Activated T-helper 1 cell treated with anti-CD3 and anti-CD28 coated beads, Interleukin-12 subunit alpha, Interleukin-12 subunit beta, Interleukin-2, Interleukin-4 antibody, amounts not matched to agents 30 ng/mL and 10 ng/mL and 1 ng/mL, durations not matched to agents 14 hours and 24 hours and 36 hours (primary cell): ENCODE measurements around the gene ADAM17. TPM values are rescaled to one million over a fixed set of nuclear protein-coding genes. Genes with fewer than 3 reads are reported as not detected.
"Not testable (repeated sequence)": the region's sequence is repeated elsewhere in the genome, so short reads cannot be mapped to it uniquely, and the experiment has no call there.

Experiments
- DNase-seq: peaks from one replicate; pipeline ENCODE4 v3.0.0; 2021; ENCODE audit warnings: low spot score
- H3K27ac Mint-ChIP-seq: one replicate; pipeline ENCODE4 v1.8.0; 2021; ENCODE audit warnings: mild to moderate bottlenecking, mixed read lengths
- H3K27me3 Mint-ChIP-seq: one replicate; pipeline ENCODE4 v1.8.0; 2022; ENCODE audit warnings: mild to moderate bottlenecking, moderate library complexity, mixed read lengths; ENCODE audit not compliant: insufficient read depth
- H3K36me3 Mint-ChIP-seq: one replicate; pipeline ENCODE4 v1.8.0; 2021; ENCODE audit warnings: low read depth, mixed read lengths
- H3K4me1 Mint-ChIP-seq: one replicate; pipeline ENCODE4 v1.8.0; 2021; ENCODE audit warnings: low read depth, mixed read lengths
- H3K4me3 Mint-ChIP-seq: one replicate; pipeline ENCODE4 v1.8.0; 2021; ENCODE audit warnings: mild to moderate bottlenecking, moderate library complexity, mixed read lengths
- H3K9me3 Mint-ChIP-seq: one replicate; pipeline ENCODE4 v1.8.0; 2021; ENCODE audit warnings: mixed read lengths
- intact Hi-C: fragments of 100-400 bp; cut with micrococcal nuclease; formaldehyde crosslinking; loops from one replicate; pipeline ENCODE4 v1.15.1; 2024
- total RNA-seq: library from RNA; stranded (reverse); gene quantifications from 2 replicates; pipeline ENCODE4 v1.2.3, GENCODE V29; 2022

The ADAM17 gene
- total RNA-seq = 30.4 and 31.6 TPM in 2 replicates

- Mint-ChIP-seq H3K27ac (peak within 1 kb of the TSS; percentile 98), H3K36me3 (peaks cover 10% of the 10 kb centered on the region), H3K9me3 (no peaks in the 10 kb centered on the region), H3K4me1 (peaks cover 59% of the 10 kb centered on the region), H3K27me3 (no peaks in the 10 kb centered on the region), H3K4me3 (peak within 1 kb of the TSS; percentile 99)
- intact Hi-C loops = loop anchor here (1.0 to 10.0 kb wide), 8 partner anchors 67 to 889 kb away; partner anchors contain the start of genes CPSF3, IAH1, ITGB1BP1 and KLF11
- peak; percentile 89 for DNase-seq
Measured at GRCh38 chr2:9555297-9556120, at the start of gene ADAM17. TSS of gene ADAM17 (minus strand) at chr2:9555830. CDS start at chr2:9555605, 225 bp downstream.

GRCh38 chr2:9602412-9602811 lies 46.8 kb upstream of the ADAM17 start:
- H3K36me3 Mint-ChIP-seq = peaks cover 56% of the 10 kb centered on the region
- intact Hi-C loops = no loop called here
- no peak overlapping the region for H3K27ac Mint-ChIP-seq
- no peak for DNase-seq
- H3K9me3 Mint-ChIP-seq = peaks cover 14% of the 10 kb centered on the region
- no peak overlapping the region for H3K4me3 Mint-ChIP-seq
- peaks cover 30% of the 10 kb centered on the region for H3K4me1 Mint-ChIP-seq
- no peaks in the 10 kb centered on the region for H3K27me3 Mint-ChIP-seq

DNA sequence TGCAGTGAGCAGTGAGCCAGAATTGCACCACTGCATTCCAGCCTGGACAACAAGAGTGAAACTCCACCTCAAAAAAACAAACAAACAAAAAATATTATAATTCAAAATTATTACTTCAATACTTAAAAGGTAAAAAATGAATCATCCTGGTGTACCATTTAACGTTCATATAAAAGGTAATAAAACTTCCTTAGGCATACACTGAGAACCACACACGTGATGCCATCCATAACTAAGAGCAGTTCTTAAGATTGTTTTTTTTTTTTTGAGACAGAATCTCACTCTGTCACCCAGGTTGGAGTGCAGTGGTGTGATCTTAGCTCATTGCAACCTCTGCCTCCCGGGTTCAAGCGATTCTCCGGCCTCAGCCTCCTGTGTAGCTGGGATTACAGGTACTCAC lies 45.8 kb upstream of the ADAM17 start:
- intact Hi-C loops = no loop called here
- H3K4me3 Mint-ChIP-seq = no peak overlapping the region
- peaks cover 14% of the 10 kb centered on the region for H3K9me3 Mint-ChIP-seq
- peaks cover 57% of the 10 kb centered on the region for H3K36me3 Mint-ChIP-seq
- DNase-seq = no peak
- no peak overlapping the region for H3K27ac Mint-ChIP-seq
- H3K27me3 Mint-ChIP-seq = no peaks in the 10 kb centered on the region
- H3K4me1 Mint-ChIP-seq = peaks cover 35% of the 10 kb centered on the region

- no peak overlapping the region for H3K4me3 Mint-ChIP-seq
- intact Hi-C loops = loop anchor here (10.0 kb wide), 1 partner anchor 845 kb away; the partner anchor contains the start of gene ODC1
- H3K27ac Mint-ChIP-seq = no peak overlapping the region
- no peak for DNase-seq
- H3K9me3 Mint-ChIP-seq = peaks cover 12% of the 10 kb centered on the region
- peaks cover 43% of the 10 kb centered on the region for H3K4me1 Mint-ChIP-seq
- H3K27me3 Mint-ChIP-seq = no peaks in the 10 kb centered on the region
- peaks cover 52% of the 10 kb centered on the region for H3K36me3 Mint-ChIP-seq
Measured at GRCh38 chr2:9599430-9599829, 43.8 kb upstream of the ADAM17 start.

GRCh38 chr2:9596621-9597311 lies 41.1 kb upstream of the ADAM17 start:
- peaks cover 10% of the 10 kb centered on the region for H3K9me3 Mint-ChIP-seq
- intact Hi-C loops = loop anchor here (10.0 kb wide), 1 partner anchor 848 kb away; the partner anchor contains the start of gene ODC1

GRCh38 chr2:9595746-9596145 lies 40.1 kb upstream of the ADAM17 start:
- no peaks in the 10 kb centered on the region for H3K27me3 Mint-ChIP-seq
- peaks cover 10% of the 10 kb centered on the region for H3K9me3 Mint-ChIP-seq
- intact Hi-C loops = loop anchor here (10.0 kb wide), 1 partner anchor 849 kb away; the partner anchor contains the start of gene ODC1
- H3K4me3 Mint-ChIP-seq = peak overlapping the region; percentile 39
- H3K27ac Mint-ChIP-seq = peak overlapping the region; percentile 71
- H3K36me3 Mint-ChIP-seq = peaks cover 54% of the 10 kb centered on the region
- no peak for DNase-seq
- H3K4me1 Mint-ChIP-seq = peaks cover 67% of the 10 kb centered on the region

More at GRCh38 chr2:9596621-9597311, 41.1 kb upstream of the ADAM17 start:
- peaks cover 47% of the 10 kb centered on the region for H3K36me3 Mint-ChIP-seq
- DNase-seq = no peak
- H3K27ac Mint-ChIP-seq = peak overlapping the region; percentile 52
- H3K27me3 Mint-ChIP-seq = no peaks in the 10 kb centered on the region
- no peak overlapping the region for H3K4me3 Mint-ChIP-seq
- peaks cover 56% of the 10 kb centered on the region for H3K4me1 Mint-ChIP-seq

GRCh38 chr2:9595256-9595655 lies 39.6 kb upstream of the ADAM17 start:
- intact Hi-C loops = loop anchor here (10.0 kb wide), 1 partner anchor 850 kb away; the partner anchor contains the start of gene ODC1
- not testable (repeated sequence) for H3K27me3 Mint-ChIP-seq, H3K4me3 Mint-ChIP-seq, DNase-seq, H3K9me3 Mint-ChIP-seq
- peaks cover 53% of the 10 kb centered on the region for H3K36me3 Mint-ChIP-seq
- H3K27ac Mint-ChIP-seq = peak overlapping the region; percentile 85
- peaks cover 71% of the 10 kb centered on the region for H3K4me1 Mint-ChIP-seq

DNA sequence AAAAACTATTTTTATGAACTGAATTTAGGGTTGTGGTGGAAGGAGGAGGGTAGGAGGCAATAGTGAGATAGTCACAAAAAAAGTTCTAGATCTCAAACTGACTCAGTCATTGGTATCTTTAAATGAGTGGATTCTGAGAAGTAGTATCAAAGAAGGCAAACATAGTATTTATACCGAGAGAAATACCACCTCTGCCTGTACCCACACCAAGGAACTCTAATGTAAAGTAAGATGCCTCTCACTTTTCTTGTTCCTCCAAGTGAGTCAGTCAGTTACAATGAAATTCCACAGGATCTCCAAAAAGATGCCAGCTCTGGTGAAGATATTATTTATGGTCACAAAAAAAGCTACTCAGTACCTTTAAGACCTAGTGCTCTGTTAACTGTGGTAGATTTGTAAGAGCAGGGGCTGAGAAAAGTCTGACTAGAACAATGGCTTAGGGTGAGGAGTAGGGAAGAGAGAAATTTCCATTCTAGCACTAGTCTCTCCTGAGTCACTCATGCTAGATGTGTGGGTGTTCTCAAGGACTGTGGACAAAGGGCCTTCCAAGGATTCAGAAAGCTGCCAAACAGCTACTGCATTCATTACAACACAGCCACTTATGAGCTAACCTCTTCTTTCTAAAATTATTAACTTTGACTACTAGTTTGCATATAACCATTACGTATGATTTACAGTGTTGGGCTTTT lies 38.9 kb upstream of the ADAM17 start:
- Mint-ChIP-seq H3K4me3 (peak overlapping the region; percentile 28), H3K27me3 (no peaks in the 10 kb centered on the region), H3K9me3 (peaks cover 2% of the 10 kb centered on the region), H3K36me3 (peaks cover 51% of the 10 kb centered on the region), H3K4me1 (peaks cover 71% of the 10 kb centered on the region), H3K27ac (peak overlapping the region; percentile 85)
- DNase-seq = no peak
- intact Hi-C loops = loop anchor here (1.0 to 10.0 kb wide), 11 partner anchors 14 to 850 kb away; partner anchors contain the start of gene ODC1

- Mint-ChIP-seq H3K4me3 (no peak overlapping the region), H3K27ac (peak overlapping the region; percentile 82), H3K36me3 (peaks cover 46% of the 10 kb centered on the region), H3K27me3 (no peaks in the 10 kb centered on the region), H3K9me3 (no peaks in the 10 kb centered on the region), H3K4me1 (peaks cover 71% of the 10 kb centered on the region)
- intact Hi-C loops = loop anchor here (1.0 to 10.0 kb wide), 11 partner anchors 14 to 851 kb away; partner anchors contain the start of gene ODC1
- DNase-seq = no peak
Measured at GRCh38 chr2:9593925-9594324, 38.3 kb upstream of the ADAM17 start.

DNA sequence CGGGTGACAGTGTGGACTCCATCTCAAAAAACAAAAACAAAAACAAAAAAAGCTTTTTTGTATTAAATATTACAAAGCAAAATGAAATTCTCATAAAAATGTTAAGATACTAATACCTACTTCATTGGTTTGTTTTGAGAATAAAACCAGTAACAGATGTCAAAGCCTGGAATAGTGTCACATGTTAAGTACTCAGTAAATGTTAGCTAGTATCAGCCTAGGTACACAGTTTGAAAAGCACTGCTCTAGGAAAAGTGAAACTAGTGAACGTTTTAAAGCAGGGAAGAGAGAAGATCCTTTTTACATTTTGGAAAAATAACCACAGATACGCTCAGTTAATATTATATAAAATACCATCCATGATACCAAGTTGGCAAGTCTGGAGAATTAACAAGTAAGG lies 37.1 kb upstream of the ADAM17 start:
- H3K27me3 Mint-ChIP-seq = no peaks in the 10 kb centered on the region
- H3K9me3 Mint-ChIP-seq = no peaks in the 10 kb centered on the region
- intact Hi-C loops = loop anchor here (5.0 to 10.0 kb wide), 2 partner anchors 385 to 852 kb away; partner anchors contain the start of gene ODC1
- peak overlapping the region; percentile 65 for H3K27ac Mint-ChIP-seq
- DNase-seq = no peak
- H3K4me1 Mint-ChIP-seq = peaks cover 64% of the 10 kb centered on the region
- H3K36me3 Mint-ChIP-seq = peaks cover 38% of the 10 kb centered on the region
- no peak overlapping the region for H3K4me3 Mint-ChIP-seq

GRCh38 chr2:9590641-9591040 lies 35.0 kb upstream of the ADAM17 start:
- Mint-ChIP-seq H3K4me1 (peaks cover 58% of the 10 kb centered on the region), H3K27me3 (no peaks in the 10 kb centered on the region), H3K36me3 (peaks cover 47% of the 10 kb centered on the region), H3K9me3 (no peaks in the 10 kb centered on the region), H3K4me3 (no peak overlapping the region), H3K27ac (peak overlapping the region; percentile 6)
- DNase-seq = no peak
- intact Hi-C loops = loop anchor here (2.0 to 10.0 kb wide), 3 partner anchors 14 to 854 kb away; partner anchors contain the start of gene ODC1

DNA sequence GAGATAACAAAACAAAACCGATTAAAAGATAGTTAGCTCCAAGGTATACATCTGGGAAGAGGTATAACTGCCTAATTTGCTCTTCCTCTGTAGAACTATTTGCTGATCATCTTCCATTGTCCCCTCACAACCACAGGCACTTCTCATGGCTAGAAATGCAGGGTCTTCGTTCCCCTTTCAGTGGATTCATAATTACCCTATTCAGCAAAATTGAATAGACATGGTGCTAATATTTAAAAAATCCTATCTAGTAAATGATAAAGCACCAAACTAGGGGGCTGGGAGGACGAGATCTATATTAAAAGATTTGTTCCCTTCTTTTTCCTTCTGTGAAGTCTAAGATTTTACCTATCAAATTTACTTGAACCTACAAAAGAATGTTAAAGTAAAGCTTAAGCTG lies 30.8 kb upstream of the ADAM17 start:
- H3K27ac Mint-ChIP-seq = no peak overlapping the region

More for the DNA sequence above, 30.8 kb upstream of the ADAM17 start:
- H3K4me1 Mint-ChIP-seq = peaks cover 28% of the 10 kb centered on the region
- no peaks in the 10 kb centered on the region for H3K27me3 Mint-ChIP-seq
- DNase-seq = no peak
- no peak overlapping the region for H3K4me3 Mint-ChIP-seq
- no peaks in the 10 kb centered on the region for H3K9me3 Mint-ChIP-seq
- intact Hi-C loops = no loop called here
- peaks cover 53% of the 10 kb centered on the region for H3K36me3 Mint-ChIP-seq
